Astrocyte of the spinal cord (primary cell): ENCODE results near the gene CXorf65.

Source experiments
- DNase-seq: peaks from one replicate; pipeline ENCODE4 v3.0.0; 2011; ENCODE audit warnings: low read depth, low spot score
- H3K4me3 ChIP-seq: 2 replicates; pipeline ENCODE4 v1.5.1; 2011; ENCODE audit warnings: low read depth, mild to moderate bottlenecking, low read length, moderate library complexity
- in situ Hi-C: cut with HindIII; loops from 2 replicates; pipeline ENCODE4 v1.10.0; 2017; ENCODE audit warnings: low sequenced_read_pairs
- TF ChIP-seq, protein P1 (sequence below): IDR thresholded peaks from 2 replicates; pipeline ENCODE4 v1.5.1; 2012; ENCODE audit warnings: low read depth, mild to moderate bottlenecking, low read length, inconsistent platforms

Gene CXorf65

DNA sequence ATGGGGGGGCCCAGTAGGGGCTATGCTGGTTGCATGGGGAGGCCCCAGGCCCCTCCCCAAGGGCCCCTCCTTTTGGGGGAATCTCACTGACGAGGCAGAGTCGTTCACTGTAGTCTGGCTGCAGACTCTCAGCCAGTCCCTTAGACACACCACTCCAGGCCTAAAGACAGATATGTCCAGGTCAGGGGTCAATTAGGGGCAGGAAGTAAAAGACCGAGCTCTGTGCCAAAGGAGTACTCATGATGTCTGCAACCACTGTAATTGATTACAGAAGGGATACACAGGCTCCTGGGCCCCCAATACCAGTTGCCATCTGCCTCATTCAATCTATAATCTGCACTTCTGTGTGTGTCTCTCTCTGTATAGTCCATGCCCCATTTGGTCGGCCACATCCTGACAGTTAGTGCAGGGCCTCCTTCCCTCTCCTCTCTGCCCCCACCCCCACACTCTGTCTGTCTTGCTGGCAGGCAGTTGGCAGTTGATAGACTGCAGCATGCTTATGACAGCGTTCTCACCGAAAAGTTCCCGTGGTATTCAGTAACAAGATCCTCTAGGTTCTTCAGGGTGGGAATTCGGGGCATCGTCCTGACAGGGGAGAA lies 1.3 kb upstream of the CXorf65 start:
- no peak for DNase-seq
- in situ Hi-C loops, result no loop called here
- TF ChIP-seq, protein P1, sequence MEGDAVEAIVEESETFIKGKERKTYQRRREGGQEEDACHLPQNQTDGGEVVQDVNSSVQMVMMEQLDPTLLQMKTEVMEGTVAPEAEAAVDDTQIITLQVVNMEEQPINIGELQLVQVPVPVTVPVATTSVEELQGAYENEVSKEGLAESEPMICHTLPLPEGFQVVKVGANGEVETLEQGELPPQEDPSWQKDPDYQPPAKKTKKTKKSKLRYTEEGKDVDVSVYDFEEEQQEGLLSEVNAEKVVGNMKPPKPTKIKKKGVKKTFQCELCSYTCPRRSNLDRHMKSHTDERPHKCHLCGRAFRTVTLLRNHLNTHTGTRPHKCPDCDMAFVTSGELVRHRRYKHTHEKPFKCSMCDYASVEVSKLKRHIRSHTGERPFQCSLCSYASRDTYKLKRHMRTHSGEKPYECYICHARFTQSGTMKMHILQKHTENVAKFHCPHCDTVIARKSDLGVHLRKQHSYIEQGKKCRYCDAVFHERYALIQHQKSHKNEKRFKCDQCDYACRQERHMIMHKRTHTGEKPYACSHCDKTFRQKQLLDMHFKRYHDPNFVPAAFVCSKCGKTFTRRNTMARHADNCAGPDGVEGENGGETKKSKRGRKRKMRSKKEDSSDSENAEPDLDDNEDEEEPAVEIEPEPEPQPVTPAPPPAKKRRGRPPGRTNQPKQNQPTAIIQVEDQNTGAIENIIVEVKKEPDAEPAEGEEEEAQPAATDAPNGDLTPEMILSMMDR, result no peak
- no peak overlapping the region for H3K4me3 ChIP-seq

DNA sequence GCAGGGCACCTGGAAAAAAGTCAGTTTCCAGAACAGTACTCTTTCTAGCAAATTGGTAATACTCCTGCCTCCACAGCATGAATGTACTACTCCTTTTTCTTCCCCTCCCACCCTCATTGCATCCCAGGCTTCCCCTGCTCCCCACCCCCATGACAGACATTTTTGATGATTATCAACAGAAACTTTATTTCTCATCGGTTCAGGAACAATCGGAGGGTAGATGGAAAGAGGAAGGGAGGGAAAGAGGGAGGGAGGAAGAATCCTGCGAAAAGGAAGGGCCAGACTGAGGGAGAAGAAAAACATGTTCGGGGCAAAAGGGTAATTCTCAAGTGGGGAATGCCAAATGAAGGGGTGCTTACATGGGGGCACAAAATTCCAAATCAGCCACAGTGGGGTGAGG lies 705 bp upstream of the CXorf65 start:
- DNase-seq, result no peak
- in situ Hi-C loops, result no loop called here
- TF ChIP-seq, protein P1, result no peak
- no peak overlapping the region for H3K4me3 ChIP-seq

DNA sequence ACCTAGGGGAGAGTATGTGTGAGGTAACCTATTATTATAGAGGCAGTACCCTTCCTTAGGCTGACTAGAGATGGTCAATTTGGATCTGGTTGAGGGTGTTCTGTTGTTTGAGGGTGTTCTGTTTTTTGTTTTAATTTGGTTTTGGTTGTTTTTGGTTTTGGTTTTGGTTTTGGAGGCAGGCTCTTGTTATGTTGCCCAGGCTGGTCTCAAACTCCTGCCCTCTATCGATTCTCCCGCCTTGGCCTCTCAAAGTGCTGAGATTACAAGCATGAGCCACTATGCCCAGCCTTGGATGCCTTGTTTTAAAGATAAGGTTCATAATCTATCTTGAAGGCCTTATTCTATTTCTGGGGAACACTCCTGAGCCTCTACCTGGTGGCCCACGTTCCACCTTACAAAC lies 912 bp downstream of the CXorf65 start:
- TF ChIP-seq, protein P1, result no peak
- in situ Hi-C loops, result no loop called here
- DNase-seq, result no peak
- H3K4me3 ChIP-seq, result no peak overlapping the region

DNA sequence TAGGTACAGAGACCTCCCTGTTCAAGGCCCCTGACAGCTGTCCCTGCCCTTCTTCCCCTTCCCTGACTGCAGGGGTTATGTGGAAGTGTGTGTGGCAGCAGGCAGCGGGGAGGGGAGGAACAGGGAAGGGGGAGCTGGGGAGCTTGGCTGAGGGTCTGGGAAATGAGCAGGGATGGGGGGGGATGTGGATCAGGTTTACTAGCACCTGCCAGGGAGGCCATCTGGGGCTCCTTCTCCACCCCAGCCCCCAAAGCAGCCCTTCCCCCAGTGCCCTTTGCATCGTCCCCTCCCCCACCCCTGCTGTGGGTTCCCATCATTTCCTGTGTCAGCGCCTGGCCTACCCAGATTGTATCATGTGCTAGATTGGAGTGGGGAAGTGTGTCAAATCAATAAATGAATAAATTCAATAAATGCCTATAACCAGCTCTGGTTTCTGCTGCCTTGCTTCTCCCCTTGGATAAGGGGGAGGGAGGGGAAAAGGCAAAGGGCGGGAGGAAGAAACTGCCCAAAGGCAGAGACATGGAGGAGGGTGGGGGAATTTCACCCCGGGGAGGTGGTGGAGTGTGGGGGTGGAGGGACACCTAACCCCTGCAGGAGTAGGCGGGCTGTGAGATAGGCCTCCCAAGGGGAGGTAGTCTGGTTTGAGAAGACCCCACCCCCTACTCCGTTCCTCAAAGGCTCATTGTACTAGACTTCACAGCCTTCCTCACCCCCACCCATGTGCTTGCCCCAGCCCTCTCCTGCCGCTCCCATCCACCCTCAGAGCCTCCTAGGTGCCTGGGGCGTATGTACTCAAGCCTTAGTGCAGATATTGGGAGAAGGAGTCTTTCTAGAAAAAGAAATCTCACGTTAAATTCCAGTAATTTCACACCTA lies 3.2 kb downstream of the CXorf65 start:
- DNase-seq, result no peak
- H3K4me3 ChIP-seq, result no peak overlapping the region
- in situ Hi-C loops, result no loop called here
- TF ChIP-seq, protein P1, result no peak

DNA sequence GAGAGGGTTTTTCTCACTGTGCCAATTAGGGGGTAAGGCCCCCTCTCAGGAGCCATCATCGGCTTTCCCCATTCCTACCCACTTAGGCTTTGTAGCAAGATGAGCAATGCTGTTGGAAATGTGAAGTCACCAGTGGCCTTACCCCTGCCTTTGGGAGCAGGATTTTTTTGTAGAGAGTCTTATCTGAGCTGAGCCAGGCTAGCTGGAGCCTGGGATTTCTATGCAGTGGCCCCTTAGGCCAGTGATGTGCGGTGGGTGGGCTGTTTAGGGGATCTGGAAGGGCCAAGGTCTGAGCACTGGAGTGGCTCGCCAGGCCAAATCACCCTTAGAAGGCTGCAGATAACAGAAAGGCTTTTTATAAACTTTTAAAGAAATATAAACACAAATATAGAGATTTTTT lies 4.2 kb downstream of the CXorf65 start:
- TF ChIP-seq, protein P1, result no peak
- no peak for DNase-seq
- in situ Hi-C loops, result no loop called here
- no peak overlapping the region for H3K4me3 ChIP-seq

- no peak for DNase-seq
- in situ Hi-C loops, result no loop called here
- H3K4me3 ChIP-seq, result no peak overlapping the region
- TF ChIP-seq, protein P1, result no peak
Measured at GRCh38 chrX:71100581-71101505, 5.7 kb downstream of the CXorf65 start.
